ENCODE results near the gene KCNK3. TPM values are rescaled to one million over a fixed set of nuclear protein-coding genes. Genes with fewer than 3 reads are reported as not detected.

The KCNK3 gene
- total and polyA plus RNA-seq, 2 of the 13 experiments (the other 11 are each of a cell fraction or from before 2014, with no cell fraction given) = not detected

DNA sequence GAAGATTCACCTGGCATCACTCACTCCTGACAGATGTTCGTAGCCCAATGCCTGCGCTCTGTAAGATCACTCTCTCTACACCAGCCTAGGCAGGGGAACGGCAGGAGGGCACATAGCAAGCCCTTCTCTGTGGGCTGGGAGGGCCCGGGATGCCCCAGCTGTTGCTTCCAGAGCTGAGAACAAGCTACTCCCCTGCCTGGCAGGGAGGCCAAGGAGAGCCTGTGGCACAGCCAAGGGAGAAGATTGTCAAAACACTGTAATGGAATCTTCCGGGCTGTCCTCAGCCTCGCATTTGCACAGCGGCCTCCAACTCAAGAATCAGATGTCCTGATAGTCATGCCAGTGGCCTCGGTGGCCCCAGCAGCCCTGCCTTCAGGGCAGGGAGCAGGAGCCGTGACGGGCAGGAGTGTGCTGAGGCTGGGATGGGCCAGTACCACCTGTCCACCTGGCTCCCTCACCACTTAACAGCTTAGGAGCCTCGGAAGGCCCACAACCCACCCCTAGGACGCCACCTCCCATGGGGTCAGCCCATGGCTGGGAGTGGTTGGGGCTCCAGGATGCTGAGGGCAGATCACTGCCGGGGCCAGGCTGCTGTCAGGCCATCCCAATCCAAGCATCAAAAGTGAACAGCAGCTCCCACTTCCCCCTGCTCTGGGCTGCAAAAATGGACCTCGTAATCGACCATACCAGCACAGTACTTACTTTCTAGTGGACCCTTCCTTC, 49.7 kb downstream of the KCNK3 start (continued):
- TF ChIP-seq, protein P1, sequence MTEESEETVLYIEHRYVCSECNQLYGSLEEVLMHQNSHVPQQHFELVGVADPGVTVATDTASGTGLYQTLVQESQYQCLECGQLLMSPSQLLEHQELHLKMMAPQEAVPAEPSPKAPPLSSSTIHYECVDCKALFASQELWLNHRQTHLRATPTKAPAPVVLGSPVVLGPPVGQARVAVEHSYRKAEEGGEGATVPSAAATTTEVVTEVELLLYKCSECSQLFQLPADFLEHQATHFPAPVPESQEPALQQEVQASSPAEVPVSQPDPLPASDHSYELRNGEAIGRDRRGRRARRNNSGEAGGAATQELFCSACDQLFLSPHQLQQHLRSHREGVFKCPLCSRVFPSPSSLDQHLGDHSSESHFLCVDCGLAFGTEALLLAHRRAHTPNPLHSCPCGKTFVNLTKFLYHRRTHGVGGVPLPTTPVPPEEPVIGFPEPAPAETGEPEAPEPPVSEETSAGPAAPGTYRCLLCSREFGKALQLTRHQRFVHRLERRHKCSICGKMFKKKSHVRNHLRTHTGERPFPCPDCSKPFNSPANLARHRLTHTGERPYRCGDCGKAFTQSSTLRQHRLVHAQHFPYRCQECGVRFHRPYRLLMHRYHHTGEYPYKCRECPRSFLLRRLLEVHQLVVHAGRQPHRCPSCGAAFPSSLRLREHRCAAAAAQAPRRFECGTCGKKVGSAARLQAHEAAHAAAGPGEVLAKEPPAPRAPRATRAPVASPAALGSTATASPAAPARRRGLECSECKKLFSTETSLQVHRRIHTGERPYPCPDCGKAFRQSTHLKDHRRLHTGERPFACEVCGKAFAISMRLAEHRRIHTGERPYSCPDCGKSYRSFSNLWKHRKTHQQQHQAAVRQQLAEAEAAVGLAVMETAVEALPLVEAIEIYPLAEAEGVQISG (CRISPR knock-in tag; IDR thresholded peaks at IDR 0.05) = no peak
- no peak for TF ChIP-seq ONECUT2 (CRISPR knock-in tag; IDR thresholded peaks at IDR 0.05)
- TF ChIP-seq ZNF563 (CRISPR knock-in tag; IDR thresholded peaks at IDR 0.05) = no peak
- TF ChIP-seq, protein P2, sequence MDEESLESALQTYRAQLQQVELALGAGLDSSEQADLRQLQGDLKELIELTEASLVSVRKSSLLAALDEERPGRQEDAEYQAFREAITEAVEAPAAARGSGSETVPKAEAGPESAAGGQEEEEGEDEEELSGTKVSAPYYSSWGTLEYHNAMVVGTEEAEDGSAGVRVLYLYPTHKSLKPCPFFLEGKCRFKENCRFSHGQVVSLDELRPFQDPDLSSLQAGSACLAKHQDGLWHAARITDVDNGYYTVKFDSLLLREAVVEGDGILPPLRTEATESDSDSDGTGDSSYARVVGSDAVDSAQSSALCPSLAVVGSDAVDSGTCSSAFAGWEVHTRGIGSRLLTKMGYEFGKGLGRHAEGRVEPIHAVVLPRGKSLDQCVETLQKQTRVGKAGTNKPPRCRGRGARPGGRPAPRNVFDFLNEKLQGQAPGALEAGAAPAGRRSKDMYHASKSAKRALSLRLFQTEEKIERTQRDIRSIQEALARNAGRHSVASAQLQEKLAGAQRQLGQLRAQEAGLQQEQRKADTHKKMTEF (CRISPR knock-in tag; IDR thresholded peaks at IDR 0.05) = no peak
- TF ChIP-seq ZNF253 (CRISPR knock-in tag; IDR thresholded peaks at IDR 0.05; ENCODE audit: borderline replicate concordance) = no peak
- no peak for TF ChIP-seq ZNF557 (CRISPR knock-in tag; IDR thresholded peaks at IDR 0.05)
- no peak for TF ChIP-seq GLI4 (CRISPR knock-in tag; IDR thresholded peaks at IDR 0.05; ENCODE audit: borderline replicate concordance)
- TF ChIP-seq, protein P3, sequence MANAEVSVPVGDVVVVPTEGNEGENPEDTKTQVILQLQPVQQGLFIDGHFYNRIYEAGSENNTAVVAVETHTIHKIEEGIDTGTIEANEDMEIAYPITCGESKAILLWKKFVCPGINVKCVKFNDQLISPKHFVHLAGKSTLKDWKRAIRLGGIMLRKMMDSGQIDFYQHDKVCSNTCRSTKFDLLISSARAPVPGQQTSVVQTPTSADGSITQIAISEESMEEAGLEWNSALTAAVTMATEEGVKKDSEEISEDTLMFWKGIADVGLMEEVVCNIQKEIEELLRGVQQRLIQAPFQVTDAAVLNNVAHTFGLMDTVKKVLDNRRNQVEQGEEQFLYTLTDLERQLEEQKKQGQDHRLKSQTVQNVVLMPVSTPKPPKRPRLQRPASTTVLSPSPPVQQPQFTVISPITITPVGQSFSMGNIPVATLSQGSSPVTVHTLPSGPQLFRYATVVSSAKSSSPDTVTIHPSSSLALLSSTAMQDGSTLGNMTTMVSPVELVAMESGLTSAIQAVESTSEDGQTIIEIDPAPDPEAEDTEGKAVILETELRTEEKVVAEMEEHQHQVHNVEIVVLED (CRISPR knock-in tag; IDR thresholded peaks at IDR 0.05; ENCODE audit: borderline replicate concordance) = no peak
- TF ChIP-seq, protein P4, sequence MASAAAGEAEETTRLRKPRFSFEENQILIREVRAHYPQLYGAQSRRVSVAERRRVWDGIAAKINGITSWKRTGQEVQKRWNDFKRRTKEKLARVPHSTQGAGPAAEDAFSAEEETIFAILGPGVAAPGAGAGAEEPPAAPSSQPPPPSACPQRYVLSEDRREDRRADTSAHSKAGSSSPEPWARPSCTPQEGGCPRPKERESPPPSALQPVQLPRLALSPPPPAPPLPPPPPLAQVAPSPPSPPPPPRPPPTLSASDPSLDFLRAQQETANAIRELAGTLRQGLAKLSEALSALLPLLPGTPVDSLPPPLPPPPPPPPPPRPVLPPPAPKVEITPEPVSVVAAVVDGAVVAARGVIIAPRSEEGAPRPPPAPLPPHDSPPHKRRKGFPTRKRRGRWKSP (CRISPR knock-in tag; IDR thresholded peaks at IDR 0.05) = no peak
- TF ChIP-seq, protein P5, sequence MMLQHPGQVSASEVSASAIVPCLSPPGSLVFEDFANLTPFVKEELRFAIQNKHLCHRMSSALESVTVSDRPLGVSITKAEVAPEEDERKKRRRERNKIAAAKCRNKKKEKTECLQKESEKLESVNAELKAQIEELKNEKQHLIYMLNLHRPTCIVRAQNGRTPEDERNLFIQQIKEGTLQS (CRISPR knock-in tag; IDR thresholded peaks at IDR 0.05) = no peak
- TF ChIP-seq TCF7 (IDR thresholded peaks at IDR 0.05; ENCODE audit: low read depth) = no peak
- TF ChIP-seq ELF3 (CRISPR knock-in tag; IDR thresholded peaks at IDR 0.05) = no peak
- TF ChIP-seq, protein P6, sequence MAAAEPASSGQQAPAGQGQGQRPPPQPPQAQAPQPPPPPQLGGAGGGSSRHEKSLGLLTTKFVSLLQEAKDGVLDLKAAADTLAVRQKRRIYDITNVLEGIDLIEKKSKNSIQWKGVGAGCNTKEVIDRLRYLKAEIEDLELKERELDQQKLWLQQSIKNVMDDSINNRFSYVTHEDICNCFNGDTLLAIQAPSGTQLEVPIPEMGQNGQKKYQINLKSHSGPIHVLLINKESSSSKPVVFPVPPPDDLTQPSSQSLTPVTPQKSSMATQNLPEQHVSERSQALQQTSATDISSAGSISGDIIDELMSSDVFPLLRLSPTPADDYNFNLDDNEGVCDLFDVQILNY (CRISPR knock-in tag; conservative IDR thresholded peaks at IDR 0.05) = no peak

Measured in HepG2 (cell line).